ENCODE measurements around the gene SLC49A4.

The SLC49A4 gene

DNA sequence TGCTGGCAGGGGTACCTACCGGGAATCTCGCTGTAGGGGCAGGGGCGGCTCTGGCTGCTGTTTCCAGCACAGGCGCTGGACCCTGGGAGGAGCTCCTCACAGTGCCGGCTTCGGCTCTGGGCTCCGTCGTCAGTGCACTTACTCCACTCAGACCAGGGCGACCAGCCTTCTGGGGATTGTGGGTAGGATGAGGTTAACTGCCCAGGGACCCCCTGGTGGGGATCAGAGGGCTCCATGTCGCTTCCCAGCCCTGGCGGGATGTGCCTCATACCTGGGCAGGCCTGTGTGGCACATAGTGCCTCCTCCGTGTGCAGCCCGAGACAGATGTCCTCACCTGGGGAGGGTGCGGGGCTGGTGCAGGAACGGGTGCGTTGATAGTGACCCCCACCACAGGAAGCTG lies 117.0 kb downstream of the SLC49A4 start:
- no peak for DNase-seq

GRCh38 chr3:122912772-122913538 lies 118.1 kb downstream of the SLC49A4 start:
- no peak for DNase-seq

DNA sequence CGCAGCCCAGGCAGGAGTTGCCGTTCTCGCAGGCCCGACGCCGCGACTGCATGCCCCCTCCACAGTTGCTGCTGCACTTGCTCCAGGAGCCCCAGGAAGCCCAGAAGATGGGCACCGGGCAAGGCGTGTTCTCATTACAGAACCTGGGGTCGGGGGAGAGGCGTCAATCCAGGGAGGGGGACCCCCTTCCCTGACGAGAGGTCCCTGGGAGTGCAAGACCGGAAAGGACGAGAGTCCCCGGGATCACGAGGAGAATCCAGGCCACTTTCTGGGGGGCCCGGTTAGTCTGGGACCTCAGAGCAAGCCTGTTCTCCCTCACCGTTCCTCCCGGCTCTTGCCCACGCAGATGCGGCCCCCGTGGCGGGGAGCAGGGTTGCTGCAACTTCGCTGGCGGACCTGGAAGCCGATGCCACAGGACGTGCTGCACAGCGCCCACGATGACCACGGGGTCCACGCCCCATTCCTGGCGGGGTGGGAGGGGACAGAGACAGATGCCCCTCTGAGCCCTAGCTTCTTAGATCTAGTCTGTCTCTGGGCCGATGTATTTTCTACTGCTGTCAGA lies 118.8 kb downstream of the SLC49A4 start:
- no peak for DNase-seq

GRCh38 chr3:122915300-122916055 lies 120.6 kb downstream of the SLC49A4 start:
- no peak for DNase-seq

DNA sequence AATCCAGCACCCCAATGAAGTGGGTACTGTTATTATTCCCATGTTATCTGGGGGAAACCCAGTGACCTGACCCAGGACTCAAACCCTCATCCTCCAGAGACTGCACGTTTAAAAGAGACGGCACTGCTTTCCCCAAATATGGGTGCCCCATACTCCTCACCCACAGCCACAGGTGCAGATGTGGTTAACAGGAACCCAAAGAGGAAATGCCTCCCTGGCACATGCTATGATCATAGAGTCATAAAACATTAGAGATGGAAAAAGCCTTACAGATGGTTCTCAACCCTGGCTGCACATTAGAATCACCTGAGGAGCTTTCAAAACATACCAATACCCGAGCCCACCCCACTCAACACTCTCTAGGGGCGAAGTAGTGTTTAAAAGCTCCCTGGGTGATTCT lies 121.2 kb downstream of the SLC49A4 start:
- no peak for DNase-seq

GRCh38 chr3:122916580-122916979 lies 121.7 kb downstream of the SLC49A4 start:
- DNase-seq: no peak

DNA sequence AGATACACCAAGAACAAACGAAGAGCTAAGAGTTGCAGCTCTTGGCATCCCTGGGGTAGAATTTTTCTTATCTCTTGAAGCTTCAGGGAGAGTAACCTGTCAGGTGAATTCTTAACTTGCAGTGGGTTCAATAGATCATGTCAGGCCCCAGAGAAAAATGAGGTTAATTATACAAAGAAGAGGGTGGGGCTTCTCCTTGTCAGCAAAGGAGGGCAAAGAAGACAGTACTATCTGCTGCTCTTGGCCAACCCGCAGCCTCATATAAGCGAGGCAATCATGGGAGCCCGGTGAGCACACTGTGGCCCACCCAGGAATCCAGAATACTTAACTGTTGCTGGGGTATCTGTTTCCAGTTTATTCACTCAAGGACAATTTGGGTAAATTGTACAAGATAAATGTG lies 122.5 kb downstream of the SLC49A4 start:
- DNase-seq: no peak

DNA sequence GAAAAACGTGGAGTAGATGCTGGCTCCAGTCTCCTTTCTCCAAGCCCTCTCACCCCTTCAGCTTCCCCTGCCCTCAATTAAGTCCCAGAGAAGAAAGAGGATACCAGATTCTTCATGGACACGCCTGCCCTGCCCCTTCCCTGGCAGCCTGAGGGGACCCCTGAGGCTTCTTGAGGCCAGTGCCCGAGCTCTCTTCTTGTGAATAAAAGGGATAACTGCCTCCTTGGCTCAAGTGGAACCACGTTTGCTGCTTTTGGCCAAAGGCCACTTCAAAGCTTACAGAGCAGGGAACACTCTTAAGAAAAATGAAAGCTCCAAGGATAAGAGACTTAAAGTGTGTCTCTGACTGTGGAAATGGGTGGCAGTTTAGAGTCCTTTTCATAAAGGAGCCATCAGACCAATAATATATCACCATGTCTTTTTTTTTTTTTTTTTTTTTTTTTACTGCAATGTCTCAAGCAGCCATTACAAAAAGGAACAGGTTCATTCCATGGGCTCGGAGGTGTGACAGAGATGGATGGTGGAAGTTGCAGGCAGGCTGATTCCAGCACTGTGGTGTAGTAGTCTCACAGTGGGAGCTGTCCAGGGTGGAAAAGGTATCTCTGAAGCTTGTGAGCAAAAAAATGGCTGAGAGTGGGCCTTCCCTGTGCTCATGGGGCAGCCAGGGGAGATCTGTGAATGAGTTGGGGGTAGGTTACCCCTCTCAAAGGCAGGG lies 123.9 kb downstream of the SLC49A4 start:
- no peak for DNase-seq

- no peak for DNase-seq
These were observed 124.4 kb downstream of the SLC49A4 start for GRCh38 chr3:122919291-122919610.

DNA sequence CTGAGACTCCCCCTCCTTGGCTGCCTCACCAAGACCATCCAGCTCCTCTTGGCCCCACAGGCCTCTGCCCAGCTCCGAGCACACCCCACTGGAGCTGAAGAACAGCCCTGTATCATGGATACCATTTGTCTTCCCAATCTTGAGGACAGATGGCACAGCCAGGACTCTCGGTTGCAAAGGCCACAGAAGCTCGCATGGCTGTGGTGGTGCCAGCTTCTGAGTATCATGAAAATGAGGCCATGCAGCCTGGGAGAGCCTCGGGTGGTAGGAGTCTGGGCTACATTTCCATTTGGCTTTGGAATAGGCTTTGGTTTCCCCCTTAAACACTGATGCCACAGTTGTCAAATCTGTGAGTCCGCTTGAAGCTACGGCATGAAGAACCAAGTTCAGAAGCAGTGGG lies 126.1 kb downstream of the SLC49A4 start:
- DNase-seq: no peak

- DNase-seq: peak; percentile 11
These were observed 127.2 kb downstream of the SLC49A4 start for GRCh38 chr3:122921791-122922651.

DNA sequence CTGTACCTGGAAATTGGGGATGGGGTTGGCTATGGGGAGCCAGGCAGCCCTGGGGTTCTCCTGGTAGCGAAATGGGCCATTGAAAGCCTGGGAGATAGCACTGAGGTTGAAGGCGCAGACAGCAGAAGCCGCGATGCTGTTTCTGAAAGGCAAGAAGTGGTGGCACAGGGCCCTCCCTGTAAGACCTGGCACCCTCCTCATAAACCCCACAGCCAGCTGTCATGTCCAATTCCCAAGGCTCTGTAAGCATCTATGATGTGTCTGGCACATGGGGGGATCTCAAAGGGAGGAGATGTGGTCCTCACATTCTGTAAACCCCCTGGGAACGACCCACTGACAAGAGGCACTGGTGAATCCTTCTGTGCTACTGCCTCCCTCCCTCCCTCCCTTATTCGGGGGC lies 128.7 kb downstream of the SLC49A4 start:
- DNase-seq: no peak

GRCh38 chr3:122924056-122924455 lies 129.2 kb downstream of the SLC49A4 start:
- DNase-seq: no peak

- no peak for DNase-seq
These were observed 130.9 kb downstream of the SLC49A4 start for GRCh38 chr3:122925756-122926155.

GRCh38 chr3:122926322-122926721 lies 131.5 kb downstream of the SLC49A4 start:
- no peak for DNase-seq

DNA sequence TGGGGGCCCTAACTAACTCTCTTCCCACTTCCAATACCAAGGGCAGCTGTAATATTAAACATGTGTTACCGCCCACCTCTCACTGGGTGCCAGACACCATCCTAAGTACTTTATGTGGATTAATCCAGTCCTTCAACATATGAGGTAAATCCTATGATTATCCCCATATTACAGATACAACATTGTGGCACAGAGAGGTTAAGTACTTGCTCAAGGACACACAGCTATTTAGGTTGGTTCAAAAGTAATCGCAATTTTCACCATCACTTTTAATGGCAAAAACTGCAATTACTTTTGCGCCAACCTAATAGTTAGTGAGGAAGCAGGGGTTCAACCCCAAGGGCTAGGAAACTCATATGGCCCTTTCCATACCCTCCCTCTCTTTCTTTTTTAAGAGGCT lies 131.9 kb downstream of the SLC49A4 start:
- no peak for DNase-seq

- no peak for DNase-seq
These were observed 132.9 kb downstream of the SLC49A4 start for GRCh38 chr3:122927726-122928125.

DNA sequence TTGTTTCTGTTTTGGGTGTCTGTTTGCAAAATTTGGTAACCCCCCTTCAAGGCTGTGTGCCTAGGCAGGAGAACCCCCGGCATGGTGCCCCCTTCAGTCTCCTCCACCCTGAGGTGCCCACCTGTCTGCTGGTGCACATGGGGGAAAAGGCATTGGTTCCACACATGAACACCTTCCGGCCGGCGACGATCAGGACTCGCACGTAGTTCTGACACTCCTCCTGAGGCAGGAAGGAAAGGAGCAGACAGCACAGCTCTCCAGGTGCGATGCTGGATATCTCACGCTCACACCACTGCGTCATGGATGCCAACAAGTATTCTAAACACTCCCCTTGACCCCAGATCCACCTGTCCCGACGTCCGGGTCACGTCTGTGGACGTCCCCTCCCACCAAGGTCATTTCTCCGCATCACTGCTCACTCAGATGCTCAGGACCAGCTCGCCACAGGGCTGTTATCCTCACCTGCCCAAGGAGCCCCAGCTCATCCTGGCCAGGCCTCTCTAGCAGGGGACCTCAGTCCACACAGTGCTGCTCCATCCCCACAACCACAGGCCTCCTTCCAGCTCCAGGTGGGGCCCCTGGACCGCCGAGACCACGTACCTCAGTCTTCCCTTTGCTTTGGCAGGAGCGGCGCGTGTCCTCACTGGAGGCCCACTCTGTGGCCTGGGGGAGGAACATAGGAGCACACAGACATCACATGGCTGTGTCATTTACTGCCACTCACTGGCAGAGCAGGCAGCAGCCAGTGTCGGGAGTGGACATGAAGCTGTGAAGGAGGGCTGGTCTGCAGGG lies 133.7 kb downstream of the SLC49A4 start:
- DNase-seq: no peak

DNA sequence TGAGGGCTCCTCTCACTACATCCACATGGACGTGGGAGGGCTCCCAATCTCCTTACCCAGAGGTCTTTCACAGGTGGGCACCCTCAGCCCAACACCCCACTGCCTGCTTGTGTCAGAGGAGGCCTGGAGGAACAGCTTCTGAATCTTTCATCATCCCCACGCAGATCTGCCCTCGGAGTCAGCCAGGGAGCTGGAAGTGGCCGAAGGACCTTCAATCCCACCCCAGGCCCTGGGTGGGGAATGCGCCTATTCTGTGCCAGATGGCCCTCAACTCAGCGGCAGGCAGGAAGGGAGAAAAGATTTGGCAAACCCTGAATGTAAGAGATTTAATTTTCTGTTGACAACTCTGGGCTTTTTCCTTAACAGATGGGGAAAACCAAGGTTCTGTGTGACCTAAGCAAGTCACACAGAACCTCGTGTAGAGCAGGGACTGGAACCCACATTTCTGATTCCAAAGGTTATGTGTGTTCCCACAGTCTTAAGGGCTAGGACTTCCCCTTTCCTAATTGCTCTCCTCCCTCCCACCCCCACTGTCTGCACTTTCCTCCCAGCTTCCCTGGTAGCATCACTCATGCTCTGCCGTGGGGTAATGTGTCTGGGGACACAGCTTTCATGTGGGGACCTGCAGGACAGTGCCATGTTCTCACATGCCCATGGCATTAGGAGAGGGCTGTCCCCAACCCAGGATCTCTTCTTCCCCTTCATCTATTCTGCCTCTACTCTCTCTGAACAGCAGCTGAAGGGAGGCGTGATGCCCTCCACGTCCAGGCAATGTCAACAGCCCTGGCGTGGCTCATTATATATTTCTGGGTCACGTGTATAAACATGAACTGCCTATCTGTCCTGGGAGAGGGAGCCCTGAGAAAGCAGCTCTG lies 134.6 kb downstream of the SLC49A4 start:
- DNase-seq: no peak
